Lower leg skin (tissue), 4 donors: ENCODE data around the gene LMO3. TPM values are rescaled to one million over a fixed set of nuclear protein-coding genes. Genes with fewer than 3 reads are reported as not detected.
"Not testable (repeated sequence)": the region's sequence is repeated elsewhere in the genome, so short reads cannot be mapped to it uniquely, and the experiment has no call there.

Experiments used
- DNase-seq, 2 donors: peaks; one replicate each; pipeline ENCODE4 v3.0.0-alpha.2; 2019; ENCODE audit warnings: low spot score in 2 of 2
- H3K4me3 ChIP-seq: fragments of 200-600 bp; sonication (generic); 2 replicates; pipeline ENCODE4 v1.5.1; 2017; ENCODE audit warnings: mild to moderate bottlenecking, low read depth; ENCODE audit not compliant: poor library complexity, severe bottlenecking
- CTCF ChIP-seq, 3 donors: fragments of 450-650 bp; IDR thresholded peaks; one replicate each; pipeline ENCODE4 v1.5.1; 2016; ENCODE audit warnings: antibody characterized with exemption in 3 of 3, mild to moderate bottlenecking in 3 of 3, moderate library complexity in 2 of 3
- POLR2A ChIP-seq, 2 donors: fragments of 450-650 bp; IDR thresholded peaks; one replicate each; pipeline ENCODE4 v1.6.1; 2016 to 2017; ENCODE audit warnings: antibody characterized with exemption in 2 of 2, mild to moderate bottlenecking in 1 of 2, moderate library complexity in 1 of 2
- WGBS, 2 donors: methylation state at CpG; one replicate each; pipeline ENCODE4 v1.1.5; 2018; 5-methylcytosine and 5-hydroxymethylcytosine counted together
- intact Hi-C: fragments of 100-400 bp; cut with DNase I; formaldehyde crosslinking; loops from one replicate; pipeline ENCODE4 v1.15.0; 2023; ENCODE audit warnings: low total_unique reads
- total RNA-seq, 4 donors: library from RNA; depleted of rRNA; stranded (reverse); fragments of >200 nt; gene quantifications; one replicate each; pipeline ENCODE4 v1.1.0, GENCODE V29; 2016

LMO3 gene
- total RNA-seq, 4 donors from 2014 or later = 1.7 to 5.8 (median 3.4) TPM

DNA sequence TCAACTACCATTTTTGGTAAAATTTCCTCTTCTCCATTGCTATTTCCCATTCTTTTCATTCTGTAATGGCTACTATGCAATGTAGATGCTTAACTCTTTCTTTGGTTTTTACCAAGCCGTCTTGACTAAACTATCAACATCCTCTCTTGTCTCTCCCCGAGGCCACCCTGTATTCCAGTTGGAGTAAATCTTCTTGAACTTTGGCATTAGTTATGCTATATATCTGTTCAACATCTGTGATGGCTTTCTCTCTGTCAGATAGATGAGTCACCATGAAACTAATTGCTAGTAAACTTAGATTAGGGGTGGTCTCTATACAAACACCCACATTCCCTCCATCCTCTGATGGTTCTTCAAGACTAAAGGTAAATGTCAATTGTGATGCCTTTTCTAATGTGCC is 63.4 kb downstream of the LMO3 start:
- no peak for DNase-seq
- 50 to 54% methylated on average over 2 of the region's 2 CpGs for WGBS, 2 donors
- no peak overlapping the region for H3K4me3 ChIP-seq
- intact Hi-C loops = no loop called here
- TF ChIP-seq CTCF (IDR thresholded peaks at IDR 0.05) (no peak), POLR2A (IDR thresholded peaks at IDR 0.05) (no peak)

GRCh38 chr12:16537652-16538051 is 68.3 kb downstream of the LMO3 start:
- DNase-seq, intact Hi-C loops, H3K4me3 ChIP-seq: not testable (repeated sequence)
- 29 to 67% methylated on average over 1 of the region's 1 CpG for WGBS, 2 donors

DNA sequence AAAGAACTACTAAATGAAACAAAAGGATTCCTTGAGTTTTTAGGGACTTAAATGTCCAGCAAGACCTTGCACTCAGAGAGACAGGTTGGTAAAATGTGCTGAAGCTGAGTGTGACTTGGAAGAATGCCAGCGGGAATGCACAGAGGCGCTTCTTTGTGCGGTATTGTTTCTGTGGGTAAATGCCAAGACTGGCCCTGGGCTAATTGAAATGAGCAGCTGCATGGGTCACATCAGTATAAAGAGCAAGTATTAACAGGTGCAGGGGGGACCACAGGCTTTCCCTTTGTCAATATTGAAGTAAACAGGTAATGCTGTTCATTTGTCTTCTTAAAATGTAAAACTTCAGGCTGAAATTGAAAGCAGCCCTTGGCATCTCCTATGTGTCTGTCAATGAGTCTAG is 74.3 kb downstream of the LMO3 start:
- WGBS, 2 donors = 42 to 43% methylated on average over 3 of the region's 3 CpGs

DNA sequence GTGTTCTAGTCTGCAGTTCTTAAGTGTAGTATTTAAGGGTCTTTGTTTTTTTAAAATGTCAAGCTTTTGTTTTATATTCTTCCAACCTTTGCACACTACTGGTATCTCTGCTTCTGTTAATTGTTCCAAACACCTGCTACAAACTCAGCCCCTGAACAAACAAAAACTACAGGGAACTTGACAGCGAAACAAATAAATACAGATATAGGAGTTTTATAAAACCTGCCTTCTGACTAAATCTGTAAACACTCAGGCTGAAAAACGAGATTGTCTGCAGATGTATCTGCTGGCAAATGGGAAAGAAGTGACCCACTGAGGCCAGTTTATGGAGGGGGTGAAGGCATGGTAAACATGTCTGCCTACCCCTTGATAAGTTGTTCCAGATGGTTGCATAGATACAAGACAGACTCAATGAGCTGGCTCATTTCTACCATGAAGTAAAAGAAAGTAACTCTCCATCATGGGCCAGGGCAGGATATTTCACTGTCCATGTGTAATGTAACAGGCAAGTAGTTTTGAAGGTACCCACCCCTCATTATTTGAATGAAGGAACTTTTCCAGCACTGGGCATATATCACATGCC is 75.6 kb downstream of the LMO3 start:
- 51 to 62% methylated on average over 2 of the region's 2 CpGs for WGBS, 2 donors
- no peak overlapping the region for H3K4me3 ChIP-seq
- TF ChIP-seq CTCF (IDR thresholded peaks at IDR 0.05) (no peak), POLR2A (IDR thresholded peaks at IDR 0.05) (no peak)
- intact Hi-C loops = no loop called here
- no peak for DNase-seq

More for the DNA sequence above, 74.3 kb downstream of the LMO3 start:
- intact Hi-C loops = no loop called here
- DNase-seq = no peak
- TF ChIP-seq POLR2A (IDR thresholded peaks at IDR 0.05) = no peak
- TF ChIP-seq CTCF (IDR thresholded peaks at IDR 0.05) = no peak
- H3K4me3 ChIP-seq = no peak overlapping the region

DNA sequence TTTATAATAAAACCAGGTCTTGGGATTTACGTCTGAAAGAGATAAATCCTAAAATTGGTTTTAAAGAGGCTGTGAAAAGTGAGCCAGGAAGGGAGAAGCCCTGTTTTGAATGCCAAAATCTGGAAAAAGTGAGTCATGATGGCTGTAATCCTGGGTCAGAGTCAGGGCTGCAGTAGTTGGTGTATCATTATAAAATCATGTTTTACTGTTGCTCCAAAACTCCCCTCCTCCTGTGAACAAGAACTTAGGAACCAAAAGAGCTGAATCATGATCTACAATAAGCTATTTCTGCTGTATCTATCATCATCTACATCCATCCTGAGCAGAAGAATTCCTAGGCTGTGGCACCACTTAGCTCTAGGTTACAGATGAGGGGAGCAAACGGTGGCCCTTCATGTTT is 79.3 kb downstream of the LMO3 start:
- TF ChIP-seq CTCF (IDR thresholded peaks at IDR 0.05) (no peak), POLR2A (IDR thresholded peaks at IDR 0.05) (no peak)
- intact Hi-C loops = no loop called here
- no peak for DNase-seq
- no peak overlapping the region for H3K4me3 ChIP-seq
- WGBS, 2 donors = 51 to 53% methylated on average over 2 of the region's 2 CpGs

- intact Hi-C loops = no loop called here
- H3K4me3 ChIP-seq = no peak overlapping the region
- no peak for TF ChIP-seq POLR2A (IDR thresholded peaks at IDR 0.05)
- no peak for TF ChIP-seq CTCF (IDR thresholded peaks at IDR 0.05)
- no peak for DNase-seq
- WGBS, 2 donors = 85 to 88% methylated on average over 1 of the region's 1 CpG
Measured at GRCh38 chr12:16524378-16524777, 81.6 kb downstream of the LMO3 start.
